HCT116 (cell line): ENCODE results near the gene USH1G. TPM values are rescaled to one million over a fixed set of nuclear protein-coding genes. Genes with fewer than 3 reads are reported as not detected.

Source experiments
- ATAC-seq: fragments of 200-7000 bp; cut with Tn5 transposase; 2 replicates; pipeline ENCODE4 v1.9.1; 2020; ENCODE audit warnings: mild to moderate bottlenecking, moderate library complexity
- BruUV-seq: library from RNA; stranded (reverse); fragments of 400-500 nt; replicated peaks from 2 replicates; lab custom pipeline; 2021; lab: Mats Ljungman, UMichigan
- CTCF ChIA-PET: fragments of 300-600 bp; sonication (Branson Sonifier 250); formaldehyde crosslinking; loops from one replicate; lab custom pipeline; 2021; ENCODE audit warnings: antibody characterized with exemption; lab: Charles Lee
- POLR2A ChIA-PET: fragments of 300-600, 350-600 bp; sonication (Branson Sonifier 250); formaldehyde crosslinking; loops from one replicate; lab custom pipeline; 2021; ENCODE audit warnings: antibody characterized with exemption; lab: Charles Lee
- RAD21 ChIA-PET, 2 experiments: fragments of 300-600 bp; sonication (Branson Sonifier 250); formaldehyde crosslinking; loops; one replicate each; lab custom pipeline; 2023; ENCODE audit warnings: low total read pairs in 2 of 2; ENCODE audit not compliant: uncharacterized antibody in 2 of 2, unreplicated experiment in 2 of 2, low non-redundant PET in 1 of 2; lab: Charles Lee
- DNase-seq: peaks from one replicate; pipeline ENCODE4 v3.0.0-alpha.2; 2010; ENCODE audit warnings: low read depth, low spot score
- H2AFZ ChIP-seq: fragments of 200-600 bp; shearing (Covaris generic), sonication (generic); 2 replicates; pipeline ENCODE4 v1.6.1; 2017; ENCODE audit warnings: low read depth, mixed run types, mixed read lengths, antibody characterized with exemption, low read length; ENCODE audit not compliant: poor library complexity, severe bottlenecking
- H3K27ac ChIP-seq: 2 replicates; pipeline ENCODE4 v1.5.1; 2012; ENCODE audit warnings: low read depth, low read length
- H3K27me3 ChIP-seq: fragments of 200-600 bp; sonication (generic); 2 replicates; pipeline ENCODE4 v1.6.1; 2016; ENCODE audit warnings: mixed run types, low read length, mixed read lengths; ENCODE audit not compliant: insufficient read depth
- H3K36me3 ChIP-seq, 2 experiments: fragments of 200-500 bp in 1 of 2; fragments of 200-600 bp in 1 of 2; sonication (Bioruptor generic) in 1 of 2; sonication (generic) in 1 of 2; 2 replicates each; pipeline versions ENCODE4 v1.5.1 to v1.6.1; 2014 to 2016; ENCODE audit warnings: low read length in 2 of 2, inconsistent platforms in 1 of 2, mixed read lengths in 1 of 2, mixed run types in 1 of 2; ENCODE audit not compliant: insufficient read depth in 2 of 2, control insufficient read depth in 1 of 2
- H3K4me1 ChIP-seq, 2 experiments: fragments of 200-600 bp in 1 of 2; sonication (generic) in 1 of 2; 2 replicates each; pipeline versions ENCODE4 v1.5.1 to v1.6.1; 2012 to 2017; ENCODE audit warnings: low read length in 2 of 2, inconsistent platforms in 1 of 2, mild to moderate bottlenecking in 1 of 2, mixed read lengths in 1 of 2, mixed run types in 1 of 2, moderate library complexity in 1 of 2; ENCODE audit not compliant: insufficient read depth in 2 of 2, control insufficient read depth in 1 of 2
- H3K4me2 ChIP-seq: fragments of 200-600 bp; sonication (generic); 2 replicates; pipeline ENCODE4 v1.6.1; 2017; ENCODE audit warnings: mixed run types, low read length, mixed read lengths
- H3K4me3 ChIP-seq, 2 experiments: fragments of 200-600 bp in 1 of 2; sonication (generic) in 1 of 2; replicated peaks in 1 of 2; 2 replicates each; pipeline ENCODE4 v1.5.1; 2011 to 2016; ENCODE audit warnings: low read length in 2 of 2, control low read depth in 1 of 2, low read depth in 1 of 2, mild to moderate bottlenecking in 1 of 2, mixed read lengths in 1 of 2, mixed run types in 1 of 2
- H3K79me2 ChIP-seq: fragments of 200-600 bp; sonication (generic); 2 replicates; pipeline ENCODE4 v1.6.1; 2017; ENCODE audit warnings: mild to moderate bottlenecking, mixed run types, low read length, moderate library complexity, mixed read lengths; ENCODE audit not compliant: insufficient read depth
- H3K9ac ChIP-seq: fragments of 200-600 bp; sonication (generic); 2 replicates; pipeline ENCODE4 v1.6.1; 2016; ENCODE audit warnings: low read length, mixed read lengths
- H3K9me2 ChIP-seq: fragments of 200-600 bp; sonication (generic), shearing (Covaris generic); 2 replicates; pipeline ENCODE4 v1.6.1; 2017; ENCODE audit warnings: mixed run types, mild to moderate bottlenecking, moderate library complexity; ENCODE audit not compliant: insufficient read depth
- H3K9me3 ChIP-seq, 2 experiments: fragments of 200-500 bp in 1 of 2; fragments of 200-600 bp in 1 of 2; sonication (Bioruptor generic) in 1 of 2; sonication (generic) in 1 of 2; 2 replicates each; pipeline ENCODE4 v1.6.1; 2014 to 2017; ENCODE audit warnings: low read length in 2 of 2, mixed read lengths in 2 of 2, inconsistent platforms in 1 of 2, low read depth in 1 of 2, mild to moderate bottlenecking in 1 of 2, mixed run types in 1 of 2, moderate library complexity in 1 of 2; ENCODE audit not compliant: control insufficient read depth in 1 of 2, insufficient read depth in 1 of 2
- H4K20me1 ChIP-seq: fragments of 200-600 bp; sonication (generic), shearing (Covaris generic); 2 replicates; pipeline ENCODE4 v1.6.1; 2017; ENCODE audit warnings: mixed run types, mild to moderate bottlenecking, moderate library complexity; ENCODE audit not compliant: insufficient read depth
- CBX3 ChIP-seq: IDR thresholded peaks from 2 replicates; pipeline ENCODE4 v1.6.1; 2012; ENCODE audit warnings: low read depth
- CEBPB ChIP-seq: IDR thresholded peaks from 2 replicates; pipeline ENCODE4 v1.6.1; 2012; ENCODE audit warnings: low read depth
- EZH2 ChIP-seq: fragments of 200-600 bp; sonication (generic); IDR thresholded peaks from 2 replicates; pipeline ENCODE4 v1.6.1; 2017; ENCODE audit warnings: antibody characterized with exemption, mixed run types
- EZH2phosphoT487 ChIP-seq: fragments of 200-600 bp; IDR thresholded peaks from 2 replicates; pipeline ENCODE4 v1.6.1; 2018; ENCODE audit warnings: antibody characterized with exemption, borderline replicate concordance
- JUND ChIP-seq: IDR thresholded peaks from 2 replicates; pipeline ENCODE4 v1.6.1; 2012
- POLR2AphosphoS5 ChIP-seq: IDR thresholded peaks from 2 replicates; pipeline ENCODE4 v1.6.1; 2011; ENCODE audit warnings: mild to moderate bottlenecking, low read depth, low read length, moderate library complexity
- RAD21 ChIP-seq: IDR thresholded peaks from 2 replicates; pipeline ENCODE4 v1.6.1; 2012; ENCODE audit warnings: low read depth, mild to moderate bottlenecking
- TCF7L2 ChIP-seq: IDR thresholded peaks from 2 replicates; pipeline ENCODE4 v1.7.0; 2011; ENCODE audit warnings: borderline replicate concordance, inconsistent platforms; ENCODE audit not compliant: insufficient read depth, insufficient read length; ENCODE audit errors: extremely low read depth
- YY1 ChIP-seq: IDR thresholded peaks from 2 replicates; pipeline ENCODE4 v1.6.1; 2011; ENCODE audit warnings: low read length, low read depth, moderate library complexity, mild to moderate bottlenecking; ENCODE audit not compliant: insufficient replicate concordance; ENCODE audit errors: extremely low read depth
- ZFX ChIP-seq: fragments of 450-650 bp; IDR thresholded peaks from 2 replicates; pipeline ENCODE4 v1.6.1; 2017
- intact Hi-C: fragments of 100-400 bp; cut with micrococcal nuclease; formaldehyde crosslinking; loops from 2 replicates; pipeline ENCODE4 v1.10.0; 2022
- total RNA-seq: library from RNA; stranded (reverse); gene quantifications from one replicate; pipeline ENCODE4 v1.2.1, GENCODE V29; 2021; ENCODE audit not compliant: unreplicated experiment
- TF ChIP-seq, protein P1 (sequence below): IDR thresholded peaks from 2 replicates; pipeline ENCODE4 v1.6.1; 2012; ENCODE audit warnings: low read depth
- TF ChIP-seq, protein P2 (sequence below): IDR thresholded peaks from 2 replicates; pipeline ENCODE4 v1.6.1; 2011; ENCODE audit warnings: mild to moderate bottlenecking, low read length, moderate library complexity; ENCODE audit not compliant: insufficient replicate concordance; ENCODE audit errors: extremely low read depth
- TF ChIP-seq, protein P3 (sequence below): IDR thresholded peaks from 2 replicates; pipeline ENCODE4 v1.6.1; 2012

Gene USH1G
- total RNA-seq, 1 experiment from 2014 or later = 3.1 TPM

DNA sequence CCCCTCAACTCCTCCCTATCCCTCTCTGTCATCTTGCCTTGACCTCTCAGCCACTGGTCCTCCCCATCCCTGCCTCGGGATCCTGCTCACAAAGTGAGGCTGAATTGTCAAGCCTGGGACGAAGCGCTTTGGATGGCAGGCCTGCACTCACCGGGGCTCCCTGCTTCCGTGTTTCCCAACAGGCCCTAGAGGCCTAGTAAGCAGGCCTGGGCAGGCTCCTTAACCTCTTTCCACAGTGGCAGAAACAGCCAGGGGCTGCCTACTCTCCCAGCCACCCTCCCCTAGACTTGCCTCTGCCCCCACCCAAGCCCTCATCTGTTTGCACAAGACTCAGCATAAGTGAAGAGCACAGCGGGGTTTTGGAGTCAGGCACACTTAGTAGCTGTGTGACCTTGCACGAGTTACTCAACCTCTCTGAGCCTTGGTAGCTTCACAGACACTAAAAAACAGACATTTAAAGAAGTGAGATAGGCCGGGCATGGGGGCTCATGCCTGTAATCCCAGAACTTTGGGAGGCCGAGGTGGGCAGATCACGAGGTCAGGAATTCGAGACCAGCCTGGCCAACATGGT is 24.6 kb downstream of the USH1G start:
- ChIA-PET RAD21 (no interaction called here), POLR2A (no interaction called here), CTCF (no interaction called here)
- intact Hi-C loops = no loop called here
- Histone ChIP-seq H3K4me1 (peaks cover 3 to 12% of the 10 kb centered on the region in 2 experiments), H3K79me2 (no peaks in the 10 kb centered on the region), H2AFZ (no peak overlapping the region), H3K27ac (no peak overlapping the region), H3K9me3 (no peaks in the 10 kb centered on the region), H3K4me3 (no peak overlapping the region), H4K20me1 (no peaks in the 10 kb centered on the region), H3K27me3 (peaks cover 6% of the 10 kb centered on the region; the same call in 1 of the 2 replicates), H3K9ac (no peak overlapping the region), H3K9me2 (no peaks in the 10 kb centered on the region), H3K36me3 (no peaks in the 10 kb centered on the region), H3K4me2 (no peak overlapping the region)
- TF ChIP-seq, protein P1, sequence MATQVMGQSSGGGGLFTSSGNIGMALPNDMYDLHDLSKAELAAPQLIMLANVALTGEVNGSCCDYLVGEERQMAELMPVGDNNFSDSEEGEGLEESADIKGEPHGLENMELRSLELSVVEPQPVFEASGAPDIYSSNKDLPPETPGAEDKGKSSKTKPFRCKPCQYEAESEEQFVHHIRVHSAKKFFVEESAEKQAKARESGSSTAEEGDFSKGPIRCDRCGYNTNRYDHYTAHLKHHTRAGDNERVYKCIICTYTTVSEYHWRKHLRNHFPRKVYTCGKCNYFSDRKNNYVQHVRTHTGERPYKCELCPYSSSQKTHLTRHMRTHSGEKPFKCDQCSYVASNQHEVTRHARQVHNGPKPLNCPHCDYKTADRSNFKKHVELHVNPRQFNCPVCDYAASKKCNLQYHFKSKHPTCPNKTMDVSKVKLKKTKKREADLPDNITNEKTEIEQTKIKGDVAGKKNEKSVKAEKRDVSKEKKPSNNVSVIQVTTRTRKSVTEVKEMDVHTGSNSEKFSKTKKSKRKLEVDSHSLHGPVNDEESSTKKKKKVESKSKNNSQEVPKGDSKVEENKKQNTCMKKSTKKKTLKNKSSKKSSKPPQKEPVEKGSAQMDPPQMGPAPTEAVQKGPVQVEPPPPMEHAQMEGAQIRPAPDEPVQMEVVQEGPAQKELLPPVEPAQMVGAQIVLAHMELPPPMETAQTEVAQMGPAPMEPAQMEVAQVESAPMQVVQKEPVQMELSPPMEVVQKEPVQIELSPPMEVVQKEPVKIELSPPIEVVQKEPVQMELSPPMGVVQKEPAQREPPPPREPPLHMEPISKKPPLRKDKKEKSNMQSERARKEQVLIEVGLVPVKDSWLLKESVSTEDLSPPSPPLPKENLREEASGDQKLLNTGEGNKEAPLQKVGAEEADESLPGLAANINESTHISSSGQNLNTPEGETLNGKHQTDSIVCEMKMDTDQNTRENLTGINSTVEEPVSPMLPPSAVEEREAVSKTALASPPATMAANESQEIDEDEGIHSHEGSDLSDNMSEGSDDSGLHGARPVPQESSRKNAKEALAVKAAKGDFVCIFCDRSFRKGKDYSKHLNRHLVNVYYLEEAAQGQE = no peak
- TF ChIP-seq EZH2 = no peak
- no peak for TF ChIP-seq YY1
- TF ChIP-seq RAD21 = no peak
- no peak for TF ChIP-seq ZFX
- TF ChIP-seq CEBPB = no peak
- TF ChIP-seq POLR2AphosphoS5 = no peak
- TF ChIP-seq EZH2phosphoT487 = no peak
- no peak for TF ChIP-seq CBX3
- TF ChIP-seq, protein P2, sequence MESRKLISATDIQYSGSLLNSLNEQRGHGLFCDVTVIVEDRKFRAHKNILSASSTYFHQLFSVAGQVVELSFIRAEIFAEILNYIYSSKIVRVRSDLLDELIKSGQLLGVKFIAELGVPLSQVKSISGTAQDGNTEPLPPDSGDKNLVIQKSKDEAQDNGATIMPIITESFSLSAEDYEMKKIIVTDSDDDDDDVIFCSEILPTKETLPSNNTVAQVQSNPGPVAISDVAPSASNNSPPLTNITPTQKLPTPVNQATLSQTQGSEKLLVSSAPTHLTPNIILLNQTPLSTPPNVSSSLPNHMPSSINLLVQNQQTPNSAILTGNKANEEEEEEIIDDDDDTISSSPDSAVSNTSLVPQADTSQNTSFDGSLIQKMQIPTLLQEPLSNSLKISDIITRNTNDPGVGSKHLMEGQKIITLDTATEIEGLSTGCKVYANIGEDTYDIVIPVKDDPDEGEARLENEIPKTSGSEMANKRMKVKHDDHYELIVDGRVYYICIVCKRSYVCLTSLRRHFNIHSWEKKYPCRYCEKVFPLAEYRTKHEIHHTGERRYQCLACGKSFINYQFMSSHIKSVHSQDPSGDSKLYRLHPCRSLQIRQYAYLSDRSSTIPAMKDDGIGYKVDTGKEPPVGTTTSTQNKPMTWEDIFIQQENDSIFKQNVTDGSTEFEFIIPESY = no peak
- TF ChIP-seq TCF7L2 = no peak
- TF ChIP-seq, protein P3, sequence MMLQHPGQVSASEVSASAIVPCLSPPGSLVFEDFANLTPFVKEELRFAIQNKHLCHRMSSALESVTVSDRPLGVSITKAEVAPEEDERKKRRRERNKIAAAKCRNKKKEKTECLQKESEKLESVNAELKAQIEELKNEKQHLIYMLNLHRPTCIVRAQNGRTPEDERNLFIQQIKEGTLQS = no peak
- TF ChIP-seq JUND = no peak
- ATAC-seq (no peak), DNase-seq (no peak)
- no TSS peak for BruUV-seq
